RWPE2 (cell line): ENCODE data around the gene LCA5.

Experiments used
- ATAC-seq: fragments of 200-7000 bp; cut with Tn5 transposase; 3 replicates; pipeline ENCODE4 v1.9.1; 2021; ENCODE audit warnings: low read depth
- DNase-seq: peaks from one replicate; pipeline ENCODE4 v3.0.0-alpha.2; 2020; ENCODE audit warnings: low spot score
- H3K27ac ChIP-seq: fragments of 450-650 bp; 2 replicates; pipeline ENCODE4 v1.5.1; 2017; ENCODE audit warnings: mild to moderate bottlenecking; ENCODE audit not compliant: poor library complexity, severe bottlenecking
- H3K27me3 ChIP-seq: fragments of 250-450 bp; sonication (Bioruptor Pico); 2 replicates; pipeline ENCODE4 v1.5.1; 2021; ENCODE audit warnings: mild to moderate bottlenecking, moderate library complexity; ENCODE audit not compliant: insufficient read depth, poor library complexity, severe bottlenecking
- H3K36me3 ChIP-seq: fragments of 250-450 bp; sonication (Bioruptor Pico); 2 replicates; pipeline ENCODE4 v1.5.1; 2020; ENCODE audit warnings: low read depth, mild to moderate bottlenecking, moderate library complexity
- H3K4me1 ChIP-seq: fragments of 250-450 bp; sonication (Bioruptor Pico); 2 replicates; pipeline ENCODE4 v1.5.1; 2021; ENCODE audit warnings: mild to moderate bottlenecking, moderate library complexity; ENCODE audit not compliant: insufficient read depth, poor library complexity, severe bottlenecking
- H3K4me3 ChIP-seq: fragments of 250-450 bp; sonication (Bioruptor Pico); 2 replicates; pipeline ENCODE4 v1.5.1; 2021; ENCODE audit warnings: mild to moderate bottlenecking, moderate library complexity; ENCODE audit not compliant: severe bottlenecking
- H3K9me3 ChIP-seq: fragments of 250-450 bp; sonication (Bioruptor Pico); 2 replicates; pipeline ENCODE4 v1.5.1; 2021; ENCODE audit warnings: mild to moderate bottlenecking, moderate library complexity; ENCODE audit not compliant: severe bottlenecking
- CTCF ChIP-seq: fragments of 450-650 bp; IDR thresholded peaks from one replicate; pipeline ENCODE4 v1.5.1; 2017; ENCODE audit warnings: mild to moderate bottlenecking, moderate library complexity; ENCODE audit not compliant: poor library complexity, severe bottlenecking

LCA5 gene

GRCh38 chr6:79546186-79546585, 9.0 kb upstream of the LCA5 start:
- no peak overlapping the region for H3K4me3 ChIP-seq
- no peak overlapping the region for H3K27ac ChIP-seq
- H3K36me3 ChIP-seq: no peaks in the 10 kb centered on the region

GRCh38 chr6:79544939-79545450, 7.8 kb upstream of the LCA5 start:
- peak overlapping the region; percentile 32 for H3K27ac ChIP-seq
- DNase-seq: peak; percentile 94
- no peaks in the 10 kb centered on the region for H3K9me3 ChIP-seq
- peaks cover 18% of the 10 kb centered on the region for H3K4me1 ChIP-seq
- H3K27me3 ChIP-seq: no peaks in the 10 kb centered on the region
- H3K4me3 ChIP-seq: no peak overlapping the region
- ATAC-seq: peak; percentile 98
- H3K36me3 ChIP-seq: no peaks in the 10 kb centered on the region
- TF ChIP-seq CTCF: peak; percentile 35

More at GRCh38 chr6:79546186-79546585, 9.0 kb upstream of the LCA5 start:
- Histone ChIP-seq H3K9me3 (no peaks in the 10 kb centered on the region), H3K4me1 (peaks cover 18% of the 10 kb centered on the region), H3K27me3 (no peaks in the 10 kb centered on the region)
- DNase-seq (no peak), ATAC-seq (no peak)
- TF ChIP-seq CTCF: no peak

GRCh38 chr6:79544299-79544927, 7.2 kb upstream of the LCA5 start:
- no peak for TF ChIP-seq CTCF
- H3K27ac ChIP-seq: peak overlapping the region; percentile 32
- no peak for ATAC-seq
- H3K9me3 ChIP-seq: no peaks in the 10 kb centered on the region
- no peaks in the 10 kb centered on the region for H3K27me3 ChIP-seq
- no peak overlapping the region for H3K4me3 ChIP-seq
- DNase-seq: no peak
- H3K36me3 ChIP-seq: no peaks in the 10 kb centered on the region
- H3K4me1 ChIP-seq: peaks cover 19% of the 10 kb centered on the region

GRCh38 chr6:79543886-79544285, 6.7 kb upstream of the LCA5 start:
- DNase-seq (no peak), ATAC-seq (no peak)
- Histone ChIP-seq H3K4me1 (peaks cover 20% of the 10 kb centered on the region), H3K27ac (no peak overlapping the region), H3K9me3 (no peaks in the 10 kb centered on the region), H3K36me3 (no peaks in the 10 kb centered on the region), H3K27me3 (no peaks in the 10 kb centered on the region), H3K4me3 (no peak overlapping the region)
- TF ChIP-seq CTCF: no peak

- H3K27me3 ChIP-seq: no peaks in the 10 kb centered on the region
- no peaks in the 10 kb centered on the region for H3K9me3 ChIP-seq
- TF ChIP-seq CTCF: no peak
- no peak for ATAC-seq
- DNase-seq: no peak
- H3K4me1 ChIP-seq: peaks cover 20% of the 10 kb centered on the region
- H3K27ac ChIP-seq: no peak overlapping the region
- H3K4me3 ChIP-seq: no peak overlapping the region
- H3K36me3 ChIP-seq: no peaks in the 10 kb centered on the region
These were observed 6.2 kb upstream of the LCA5 start for GRCh38 chr6:79543411-79543810.
